ENCODE measurements around the gene HOXB7.

The HOXB7 gene

DNA sequence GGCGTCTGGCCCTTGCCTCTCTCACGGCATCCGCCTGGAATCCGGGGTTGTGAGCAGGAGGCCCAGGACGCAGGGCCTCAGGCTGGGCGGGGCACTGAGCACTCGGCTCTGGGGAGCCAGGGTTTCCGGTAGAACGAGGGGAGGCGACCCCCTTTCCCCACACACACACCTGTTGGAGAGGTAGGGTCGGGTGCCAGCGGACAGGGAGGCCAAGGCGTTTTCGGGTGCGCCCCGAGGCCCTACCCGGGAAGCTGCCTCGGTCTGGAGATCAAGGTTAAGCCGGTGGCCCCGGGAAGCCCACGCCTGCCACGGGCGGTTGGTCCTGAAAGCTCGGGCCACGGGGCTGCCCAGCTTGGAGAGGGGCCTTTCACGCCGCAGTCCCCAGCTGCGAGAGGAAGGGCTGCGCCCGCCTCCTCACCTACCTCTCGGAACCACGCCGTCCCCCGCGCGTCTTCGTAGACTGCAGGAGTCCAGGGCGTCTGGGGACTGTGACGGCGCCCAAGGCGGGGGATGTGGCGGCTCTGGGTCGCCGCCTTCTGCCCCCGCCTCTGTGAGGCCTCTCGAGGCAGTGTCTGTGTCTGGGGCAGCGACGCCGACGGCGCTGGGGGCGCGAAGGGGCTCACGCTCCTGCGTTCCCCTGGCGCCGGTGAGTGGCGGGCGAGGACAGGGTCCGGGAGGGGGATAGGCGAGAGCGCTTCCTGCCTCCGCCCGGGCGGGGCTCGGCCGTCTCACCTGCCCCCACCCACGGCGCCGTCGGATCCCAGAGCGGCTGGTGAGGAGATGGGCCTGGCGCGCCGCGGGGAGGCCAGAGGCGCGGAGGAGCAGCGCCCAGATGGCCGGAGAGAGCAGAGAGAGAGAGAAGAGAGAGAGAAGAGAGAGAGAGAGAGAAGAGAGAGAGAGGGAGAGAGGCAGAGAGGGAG, 35.6 kb upstream of the HOXB7 start:
- in situ Hi-C loops (cut with HindIII; ENCODE audit: low pct_ligation_motif_present, low sequenced_read_pairs) = no loop called here
- Histone ChIP-seq H3K4me3 (ENCODE audit: low read depth, low read length) (no peak overlapping the region), H3K27me3 (replicated peaks) (peaks cover 71% of the 10 kb centered on the region), H3K36me3 (replicated peaks) (no peaks in the 10 kb centered on the region), H3K27ac (no peak overlapping the region)
- DNase-seq = no peak
- TF ChIP-seq, protein P1, sequence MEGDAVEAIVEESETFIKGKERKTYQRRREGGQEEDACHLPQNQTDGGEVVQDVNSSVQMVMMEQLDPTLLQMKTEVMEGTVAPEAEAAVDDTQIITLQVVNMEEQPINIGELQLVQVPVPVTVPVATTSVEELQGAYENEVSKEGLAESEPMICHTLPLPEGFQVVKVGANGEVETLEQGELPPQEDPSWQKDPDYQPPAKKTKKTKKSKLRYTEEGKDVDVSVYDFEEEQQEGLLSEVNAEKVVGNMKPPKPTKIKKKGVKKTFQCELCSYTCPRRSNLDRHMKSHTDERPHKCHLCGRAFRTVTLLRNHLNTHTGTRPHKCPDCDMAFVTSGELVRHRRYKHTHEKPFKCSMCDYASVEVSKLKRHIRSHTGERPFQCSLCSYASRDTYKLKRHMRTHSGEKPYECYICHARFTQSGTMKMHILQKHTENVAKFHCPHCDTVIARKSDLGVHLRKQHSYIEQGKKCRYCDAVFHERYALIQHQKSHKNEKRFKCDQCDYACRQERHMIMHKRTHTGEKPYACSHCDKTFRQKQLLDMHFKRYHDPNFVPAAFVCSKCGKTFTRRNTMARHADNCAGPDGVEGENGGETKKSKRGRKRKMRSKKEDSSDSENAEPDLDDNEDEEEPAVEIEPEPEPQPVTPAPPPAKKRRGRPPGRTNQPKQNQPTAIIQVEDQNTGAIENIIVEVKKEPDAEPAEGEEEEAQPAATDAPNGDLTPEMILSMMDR (IDR thresholded peaks at IDR 0.05; ENCODE audit: low read depth, low read length, missing control alignments) = no peak

DNA sequence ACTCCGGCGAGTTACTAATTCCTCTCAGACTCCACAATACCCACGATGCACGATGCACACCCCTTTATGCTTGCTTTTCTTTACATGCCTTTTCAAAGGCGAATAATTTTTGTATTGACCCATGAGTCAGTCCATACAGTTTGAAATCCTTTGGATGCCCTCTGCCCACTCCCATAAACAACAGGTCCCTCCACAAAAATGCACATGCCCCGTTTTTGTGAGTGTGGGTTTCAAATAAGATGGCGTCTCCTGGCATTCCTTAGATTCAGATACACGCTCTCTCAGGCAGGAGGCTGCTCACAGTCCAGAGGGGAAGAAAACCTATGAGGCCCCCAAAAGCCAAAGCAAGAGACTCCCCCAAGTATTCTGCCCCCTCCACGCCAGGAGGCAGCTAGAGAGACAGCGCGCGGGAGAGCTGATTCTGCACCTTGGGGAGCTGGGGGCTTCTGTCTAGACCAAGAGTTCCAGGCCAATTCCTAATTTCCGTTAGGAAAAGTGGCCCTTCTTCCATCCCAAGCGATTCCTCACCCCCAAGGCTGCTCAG, 34.9 kb upstream of the HOXB7 start:
- Histone ChIP-seq H3K36me3 (replicated peaks) (no peaks in the 10 kb centered on the region), H3K4me3 (ENCODE audit: low read depth, low read length) (no peak overlapping the region), H3K27ac (no peak overlapping the region), H3K27me3 (replicated peaks) (peaks cover 78% of the 10 kb centered on the region)
- no peak for DNase-seq
- TF ChIP-seq, protein P1 (IDR thresholded peaks at IDR 0.05; ENCODE audit: low read depth, low read length, missing control alignments) = no peak
- in situ Hi-C loops (cut with HindIII; ENCODE audit: low pct_ligation_motif_present, low sequenced_read_pairs) = no loop called here

DNA sequence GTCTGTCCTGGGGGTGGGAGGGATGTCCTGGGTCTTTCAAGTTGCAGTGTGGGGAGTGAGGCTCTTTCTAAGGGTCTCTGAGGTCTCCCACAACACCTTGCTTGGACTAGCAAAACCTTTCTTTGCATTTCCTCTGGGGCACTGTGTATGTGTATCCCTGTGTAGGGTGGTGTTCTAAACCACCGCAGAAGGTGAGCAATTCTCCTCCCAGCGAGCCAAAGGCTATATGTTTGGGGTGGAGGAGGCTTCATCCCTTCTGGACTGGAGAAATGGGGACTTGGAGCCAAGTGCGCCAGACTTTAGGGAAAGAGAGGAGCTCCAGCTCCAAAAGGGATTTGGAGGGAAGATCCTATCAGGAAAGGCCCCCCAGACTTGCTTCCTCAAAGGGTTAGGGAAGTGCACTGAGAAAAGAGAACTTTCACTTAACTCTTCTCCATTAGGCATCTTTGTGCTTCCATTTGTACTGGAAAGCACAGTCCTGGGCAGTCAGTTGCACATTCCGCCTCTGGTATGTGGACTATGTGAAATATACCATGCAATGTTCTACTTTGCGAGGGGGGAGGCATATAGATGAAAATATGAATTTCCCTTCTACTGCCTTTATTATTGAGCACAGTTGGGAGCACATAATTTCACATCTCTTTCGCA, 34.2 kb upstream of the HOXB7 start:
- TF ChIP-seq, protein P1 (IDR thresholded peaks at IDR 0.05; ENCODE audit: low read depth, low read length, missing control alignments) = no peak
- Histone ChIP-seq H3K27me3 (replicated peaks) (peaks cover 85% of the 10 kb centered on the region), H3K36me3 (replicated peaks) (no peaks in the 10 kb centered on the region), H3K27ac (no peak overlapping the region), H3K4me3 (ENCODE audit: low read depth, low read length) (no peak overlapping the region)
- in situ Hi-C loops (cut with HindIII; ENCODE audit: low pct_ligation_motif_present, low sequenced_read_pairs) = no loop called here
- no peak for DNase-seq

DNA sequence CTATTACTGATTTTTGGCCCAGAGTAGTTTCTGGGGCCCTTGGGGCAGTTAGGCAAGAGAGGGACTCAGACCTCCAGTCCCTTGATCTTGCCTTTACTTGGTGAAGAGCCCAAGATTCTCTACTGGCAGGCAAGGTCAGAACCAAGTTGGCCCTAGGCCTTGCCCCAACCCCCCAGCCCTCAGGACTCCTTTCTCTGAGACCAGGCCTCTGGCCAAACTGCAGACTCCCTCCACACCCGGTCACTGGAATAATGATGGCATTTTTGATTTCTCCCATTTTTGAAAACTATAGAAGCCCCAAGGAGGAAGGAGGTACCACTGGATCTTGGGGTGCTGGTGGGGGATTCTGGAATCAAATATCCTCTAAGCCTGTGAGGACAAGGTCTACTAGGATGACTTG, 33.3 kb upstream of the HOXB7 start:
- Histone ChIP-seq H3K36me3 (replicated peaks) (no peaks in the 10 kb centered on the region), H3K27ac (no peak overlapping the region), H3K4me3 (ENCODE audit: low read depth, low read length) (no peak overlapping the region), H3K27me3 (replicated peaks) (peaks cover 90% of the 10 kb centered on the region)
- TF ChIP-seq, protein P1 (IDR thresholded peaks at IDR 0.05; ENCODE audit: low read depth, low read length, missing control alignments) = no peak
- in situ Hi-C loops (cut with HindIII; ENCODE audit: low pct_ligation_motif_present, low sequenced_read_pairs) = no loop called here
- no peak for DNase-seq

DNA sequence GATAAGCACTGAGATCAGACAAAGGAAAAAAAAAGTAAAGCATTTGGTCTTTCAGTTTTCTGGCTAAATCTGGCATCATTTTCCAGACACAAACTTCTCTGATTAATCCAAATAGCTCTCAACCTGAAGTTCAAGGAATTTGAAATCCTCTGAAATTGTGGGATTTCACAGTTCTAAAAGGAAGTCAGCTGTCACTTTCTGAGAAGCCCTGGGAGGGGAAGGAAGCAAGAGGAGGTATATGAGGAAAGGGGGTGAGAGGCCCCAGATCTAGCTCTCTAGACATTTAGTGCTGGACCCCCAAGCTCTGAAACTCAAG, 32.8 kb upstream of the HOXB7 start:
- peaks cover 93% of the 10 kb centered on the region for H3K27me3 ChIP-seq (replicated peaks)
- no peak for DNase-seq
- TF ChIP-seq, protein P1 (IDR thresholded peaks at IDR 0.05; ENCODE audit: low read depth, low read length, missing control alignments) = no peak
- no peaks in the 10 kb centered on the region for H3K36me3 ChIP-seq (replicated peaks)
- no peak overlapping the region for H3K27ac ChIP-seq
- no peak overlapping the region for H3K4me3 ChIP-seq (ENCODE audit: low read depth, low read length)
- in situ Hi-C loops (cut with HindIII; ENCODE audit: low pct_ligation_motif_present, low sequenced_read_pairs) = no loop called here
